ENCODE measurements around the gene SLC6A2. TPM values are rescaled to one million over a fixed set of nuclear protein-coding genes. Genes with fewer than 3 reads are reported as not detected.

Gene SLC6A2
- total and polyA plus RNA-seq, 8 donors, result 0.13 to 0.73 TPM; not detected in 6

DNA sequence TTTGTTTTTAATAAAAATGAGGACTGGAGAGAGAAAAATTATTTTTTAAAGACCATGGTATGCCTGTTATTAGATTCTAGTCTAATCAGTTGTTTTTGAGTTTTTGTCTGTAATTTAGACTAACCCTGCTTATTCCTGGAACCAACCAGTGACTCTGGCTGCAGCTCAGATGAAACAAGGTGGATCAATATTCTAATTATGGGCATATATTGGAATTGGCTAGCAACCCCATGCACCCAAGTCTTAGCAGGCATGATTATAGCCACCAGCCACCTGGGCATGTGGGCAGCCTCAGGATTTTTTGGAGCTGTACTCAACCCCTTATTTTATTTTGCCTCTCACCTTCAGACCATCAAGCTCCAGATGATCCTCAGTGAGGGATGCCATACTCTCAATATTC lies 21.6 kb upstream of the SLC6A2 start:
- peaks cover 0 to 5% (median 0%) of the 10 kb centered on the region in 3 donors for H3K27me3 ChIP-seq
- no peak for DNase-seq
- H3K9me3 ChIP-seq, result no peaks in the 10 kb centered on the region
- no peak for TF ChIP-seq POLR2A (IDR thresholded peaks at IDR 0.05)
- no peak for TF ChIP-seq EP300 (IDR thresholded peaks at IDR 0.05)
- TF ChIP-seq CTCF (IDR thresholded peaks at IDR 0.05), result no peak
- no peak for TF ChIP-seq POLR2AphosphoS5 (IDR thresholded peaks at IDR 0.05)
- H3K27ac ChIP-seq, result no peak overlapping the region
- H3K4me3 ChIP-seq, result no peak overlapping the region
- intact Hi-C loops (cut with DNase I; ENCODE audit: low total_unique reads), result no loop called here
- H3K4me1 ChIP-seq, result no peaks in the 10 kb centered on the region
- no peaks in the 10 kb centered on the region for H3K36me3 ChIP-seq

DNA sequence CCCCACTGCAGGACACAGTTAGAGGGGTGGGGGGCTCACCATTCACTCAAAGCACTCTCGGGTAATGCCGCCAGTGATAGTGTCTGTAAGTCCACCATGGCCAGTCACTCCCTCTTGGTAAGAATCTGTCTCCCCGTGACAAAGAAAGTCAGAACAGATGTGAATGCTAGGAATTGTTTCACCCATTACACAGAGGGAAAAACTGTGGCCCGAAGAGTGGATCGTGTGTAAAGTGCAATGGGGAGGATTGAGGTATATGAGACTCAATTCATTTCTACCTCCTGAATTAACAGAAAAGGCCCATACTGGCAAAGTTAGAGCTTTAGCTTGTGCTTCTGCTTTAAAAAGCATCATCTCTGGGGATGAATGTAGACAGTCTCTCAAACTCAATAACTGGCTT lies 17.5 kb upstream of the SLC6A2 start:
- WGBS, 5 donors, result 86 to 94% (median 93%) methylated on average over 5 of the region's 5 CpGs
- no peak for DNase-seq
- TF ChIP-seq POLR2A (IDR thresholded peaks at IDR 0.05) (no peak), POLR2AphosphoS5 (IDR thresholded peaks at IDR 0.05) (no peak), EP300 (IDR thresholded peaks at IDR 0.05) (no peak), CTCF (IDR thresholded peaks at IDR 0.05) (no peak)
- Histone ChIP-seq H3K4me1 (no peaks in the 10 kb centered on the region), H3K4me3 (no peak overlapping the region), H3K27me3 (peaks cover 0 to 5% (median 0%) of the 10 kb centered on the region in 3 donors), H3K27ac (no peak overlapping the region), H3K9me3 (no peaks in the 10 kb centered on the region), H3K36me3 (no peaks in the 10 kb centered on the region)
- intact Hi-C loops (cut with DNase I; ENCODE audit: low total_unique reads), result no loop called here

DNA sequence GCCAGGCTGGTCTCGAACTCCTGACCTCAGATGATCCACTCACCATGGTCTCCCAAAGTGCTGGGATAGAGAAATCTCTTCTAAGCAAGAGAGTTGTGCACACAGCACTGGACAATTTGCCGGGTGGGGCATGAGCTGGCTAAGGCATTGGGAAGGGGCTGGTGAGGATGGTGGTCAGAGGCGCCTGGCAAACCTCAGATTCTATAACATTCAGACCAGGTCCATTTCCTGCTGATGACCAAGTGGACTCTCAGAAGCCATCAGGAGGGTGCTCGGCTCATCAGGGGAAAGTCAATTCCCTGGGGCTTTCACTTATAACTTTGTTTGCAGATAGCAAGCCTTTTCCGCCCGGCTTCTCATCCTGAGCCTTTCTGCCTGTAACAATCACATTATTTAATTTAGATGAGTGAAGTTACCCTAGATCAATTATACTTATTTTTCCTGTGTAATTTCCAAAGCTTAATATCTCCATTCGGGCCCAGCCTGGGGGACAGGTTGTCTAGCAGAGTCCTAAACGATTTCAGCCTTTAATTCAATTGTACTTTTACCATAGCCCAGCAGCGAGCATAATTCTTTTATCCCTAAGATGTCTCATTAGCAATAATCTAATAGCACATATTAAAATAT lies 15.0 kb upstream of the SLC6A2 start:
- Histone ChIP-seq H3K27ac (no peak overlapping the region), H3K4me1 (no peaks in the 10 kb centered on the region), H3K27me3 (peaks cover 0 to 19% (median 0%) of the 10 kb centered on the region in 3 donors), H3K36me3 (no peaks in the 10 kb centered on the region), H3K9me3 (no peaks in the 10 kb centered on the region), H3K4me3 (no peak overlapping the region)
- intact Hi-C loops (cut with DNase I; ENCODE audit: low total_unique reads), result no loop called here
- 84 to 87% (median 86%) methylated on average over 9 of the region's 9 CpGs for WGBS, 5 donors
- TF ChIP-seq EP300 (IDR thresholded peaks at IDR 0.05), result no peak
- TF ChIP-seq POLR2AphosphoS5 (IDR thresholded peaks at IDR 0.05), result no peak
- TF ChIP-seq CTCF (IDR thresholded peaks at IDR 0.05), result no peak
- no peak for TF ChIP-seq POLR2A (IDR thresholded peaks at IDR 0.05)
- no peak for DNase-seq

DNA sequence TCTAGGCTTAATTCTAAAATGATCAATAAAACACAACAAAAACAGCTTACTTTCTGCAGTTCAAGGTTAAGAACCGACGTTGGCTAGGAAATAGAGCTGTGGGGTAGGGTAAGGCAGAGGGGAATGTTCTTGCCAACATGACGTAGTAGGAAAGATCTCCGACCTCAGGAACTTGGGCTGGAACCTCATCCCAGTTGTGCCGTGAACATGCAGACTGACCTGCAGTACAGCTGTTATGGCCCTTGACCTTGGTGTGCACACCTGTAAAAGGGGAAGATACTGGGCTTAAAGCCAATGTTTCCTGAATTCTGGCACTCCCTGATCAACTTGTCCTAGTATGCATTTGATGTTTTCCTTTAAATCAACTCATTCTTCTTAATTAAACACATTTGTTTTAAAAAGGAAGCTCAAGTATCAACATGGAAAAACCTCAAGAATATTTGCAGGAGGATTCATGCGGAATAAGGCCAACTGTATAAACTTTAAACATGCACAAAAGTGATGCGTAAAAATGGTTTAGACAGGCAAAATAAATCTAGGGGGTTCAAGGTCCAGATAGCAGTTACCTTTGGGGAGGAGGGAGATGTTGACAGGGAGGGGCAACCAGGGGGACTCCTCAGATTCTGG lies 14.2 kb upstream of the SLC6A2 start:
- no peak overlapping the region for H3K4me3 ChIP-seq
- no peak for TF ChIP-seq CTCF (IDR thresholded peaks at IDR 0.05)
- no peak for TF ChIP-seq POLR2AphosphoS5 (IDR thresholded peaks at IDR 0.05)
- TF ChIP-seq POLR2A (IDR thresholded peaks at IDR 0.05), result no peak
- no peak for TF ChIP-seq EP300 (IDR thresholded peaks at IDR 0.05)
- no peak for DNase-seq
- no peaks in the 10 kb centered on the region for H3K9me3 ChIP-seq
- WGBS, 5 donors, result 54 to 64% (median 62%) methylated on average over 7 of the region's 7 CpGs
- no peaks in the 10 kb centered on the region for H3K4me1 ChIP-seq
- intact Hi-C loops (cut with DNase I; ENCODE audit: low total_unique reads), result no loop called here
- no peaks in the 10 kb centered on the region for H3K36me3 ChIP-seq
- H3K27me3 ChIP-seq, result peaks cover 0 to 19% (median 0%) of the 10 kb centered on the region in 3 donors
- H3K27ac ChIP-seq, result no peak overlapping the region
